Vagina (tissue), 2 donors: Measurements from ENCODE around the gene ZNF385B. TPM values are rescaled to one million over a fixed set of nuclear protein-coding genes. Genes with fewer than 3 reads are reported as not detected.

Source experiments
- DNase-seq, 2 donors: peaks; one replicate each; pipeline ENCODE4 v3.0.0-alpha.2; 2017; ENCODE audit errors: extremely low spot score in 2 of 2
- H3K27ac ChIP-seq: fragments of 200-600 bp; sonication (generic); one replicate; pipeline ENCODE4 v1.5.1; 2019
- H3K27me3 ChIP-seq: fragments of 200-600 bp; sonication (generic); one replicate; pipeline ENCODE4 v1.5.1; 2019
- H3K36me3 ChIP-seq, 2 donors: fragments of 200-600 bp; sonication (generic); one replicate each; pipeline ENCODE4 v1.5.1; 2017 to 2019
- H3K4me1 ChIP-seq: fragments of 200-600 bp; sonication (generic); one replicate; pipeline ENCODE4 v1.5.1; 2019
- H3K4me3 ChIP-seq, 2 donors: fragments of 200-600 bp; sonication (generic); 1 replicate in 1 of 2; 2 replicates in 1 of 2; pipeline ENCODE4 v1.5.1; 2016 to 2019
- H3K9me3 ChIP-seq: fragments of 200-600 bp; sonication (generic); one replicate; pipeline ENCODE4 v1.5.1; 2019
- POLR2A ChIP-seq, 2 donors: fragments of 450-650 bp; IDR thresholded peaks; one replicate each; pipeline ENCODE4 v1.6.1; 2017; ENCODE audit warnings: antibody characterized with exemption in 2 of 2, mild to moderate bottlenecking in 2 of 2, moderate library complexity in 2 of 2
- POLR2AphosphoS5 ChIP-seq, 2 donors: sonication (generic); formaldehyde crosslinking; IDR thresholded peaks; one replicate each; pipeline ENCODE4 v1.9.0; 2017; ENCODE audit warnings: antibody characterized with exemption in 2 of 2, mild to moderate bottlenecking in 2 of 2, low read depth in 1 of 2; ENCODE audit not compliant: insufficient read depth in 1 of 2
- intact Hi-C: fragments of 100-400 bp; cut with DNase I; formaldehyde crosslinking; loops from one replicate; pipeline ENCODE4 v1.15.1; 2023
- total RNA-seq: library from RNA; depleted of rRNA; stranded (reverse); fragments of >200 nt; gene quantifications from one replicate; pipeline ENCODE4 v1.2.3, GENCODE V29; 2016
- TF ChIP-seq, protein P1 (sequence below), 3 experiments: fragments of 450-650 bp in 2 of 3; fragments of 200-600 bp in 1 of 3; sonication (generic) in 1 of 3; IDR thresholded peaks; one replicate each; pipeline ENCODE4 v1.5.1; 2017 to 2019; ENCODE audit warnings: antibody characterized with exemption in 3 of 3, mild to moderate bottlenecking in 2 of 3, moderate library complexity in 2 of 3

Gene ZNF385B
- total RNA-seq, 1 donor from 2014 or later = 11.5 TPM

- Histone ChIP-seq H3K4me3 (no peak overlapping the region), H3K4me1 (no peaks in the 10 kb centered on the region), H3K9me3 (no peaks in the 10 kb centered on the region), H3K27ac (no peak overlapping the region), H3K27me3 (no peaks in the 10 kb centered on the region), H3K36me3 (no peaks in the 10 kb centered on the region)
- intact Hi-C loops = no loop called here
- TF ChIP-seq POLR2AphosphoS5 (IDR thresholded peaks at IDR 0.05; ENCODE audit: insufficient read depth in 1 of 2, low read depth in 1 of 2) (no peak), POLR2A (IDR thresholded peaks at IDR 0.05) (no peak)
- TF ChIP-seq, protein P1, sequence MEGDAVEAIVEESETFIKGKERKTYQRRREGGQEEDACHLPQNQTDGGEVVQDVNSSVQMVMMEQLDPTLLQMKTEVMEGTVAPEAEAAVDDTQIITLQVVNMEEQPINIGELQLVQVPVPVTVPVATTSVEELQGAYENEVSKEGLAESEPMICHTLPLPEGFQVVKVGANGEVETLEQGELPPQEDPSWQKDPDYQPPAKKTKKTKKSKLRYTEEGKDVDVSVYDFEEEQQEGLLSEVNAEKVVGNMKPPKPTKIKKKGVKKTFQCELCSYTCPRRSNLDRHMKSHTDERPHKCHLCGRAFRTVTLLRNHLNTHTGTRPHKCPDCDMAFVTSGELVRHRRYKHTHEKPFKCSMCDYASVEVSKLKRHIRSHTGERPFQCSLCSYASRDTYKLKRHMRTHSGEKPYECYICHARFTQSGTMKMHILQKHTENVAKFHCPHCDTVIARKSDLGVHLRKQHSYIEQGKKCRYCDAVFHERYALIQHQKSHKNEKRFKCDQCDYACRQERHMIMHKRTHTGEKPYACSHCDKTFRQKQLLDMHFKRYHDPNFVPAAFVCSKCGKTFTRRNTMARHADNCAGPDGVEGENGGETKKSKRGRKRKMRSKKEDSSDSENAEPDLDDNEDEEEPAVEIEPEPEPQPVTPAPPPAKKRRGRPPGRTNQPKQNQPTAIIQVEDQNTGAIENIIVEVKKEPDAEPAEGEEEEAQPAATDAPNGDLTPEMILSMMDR (IDR thresholded peaks at IDR 0.05) = no peak
- DNase-seq = no peak
Measured at GRCh38 chr2:179594268-179595112, 266.9 kb downstream of the ZNF385B start.

- Histone ChIP-seq H3K27ac (no peak overlapping the region), H3K4me3 (no peak overlapping the region), H3K4me1 (no peaks in the 10 kb centered on the region), H3K9me3 (no peaks in the 10 kb centered on the region), H3K36me3 (no peaks in the 10 kb centered on the region), H3K27me3 (no peaks in the 10 kb centered on the region)
- intact Hi-C loops = no loop called here
- DNase-seq = no peak
- no peak for TF ChIP-seq POLR2A (IDR thresholded peaks at IDR 0.05)
- no peak for TF ChIP-seq POLR2AphosphoS5 (IDR thresholded peaks at IDR 0.05; ENCODE audit: insufficient read depth in 1 of 2, low read depth in 1 of 2)
- TF ChIP-seq, protein P1 (IDR thresholded peaks at IDR 0.05) = no peak
Measured at GRCh38 chr2:179593323-179593722, 268.1 kb downstream of the ZNF385B start.

- no peak for DNase-seq
- H3K36me3 ChIP-seq = no peaks in the 10 kb centered on the region
- H3K9me3 ChIP-seq = no peaks in the 10 kb centered on the region
- H3K27ac ChIP-seq = no peak overlapping the region
- no peak for TF ChIP-seq POLR2AphosphoS5 (IDR thresholded peaks at IDR 0.05; ENCODE audit: insufficient read depth in 1 of 2, low read depth in 1 of 2)
- no peak for TF ChIP-seq POLR2A (IDR thresholded peaks at IDR 0.05)
- TF ChIP-seq, protein P1 (IDR thresholded peaks at IDR 0.05) = no peak
- no peaks in the 10 kb centered on the region for H3K27me3 ChIP-seq
- H3K4me3 ChIP-seq = no peak overlapping the region
- H3K4me1 ChIP-seq = no peaks in the 10 kb centered on the region
- intact Hi-C loops = no loop called here
Measured at GRCh38 chr2:179592167-179592936, 269.1 kb downstream of the ZNF385B start.

DNA sequence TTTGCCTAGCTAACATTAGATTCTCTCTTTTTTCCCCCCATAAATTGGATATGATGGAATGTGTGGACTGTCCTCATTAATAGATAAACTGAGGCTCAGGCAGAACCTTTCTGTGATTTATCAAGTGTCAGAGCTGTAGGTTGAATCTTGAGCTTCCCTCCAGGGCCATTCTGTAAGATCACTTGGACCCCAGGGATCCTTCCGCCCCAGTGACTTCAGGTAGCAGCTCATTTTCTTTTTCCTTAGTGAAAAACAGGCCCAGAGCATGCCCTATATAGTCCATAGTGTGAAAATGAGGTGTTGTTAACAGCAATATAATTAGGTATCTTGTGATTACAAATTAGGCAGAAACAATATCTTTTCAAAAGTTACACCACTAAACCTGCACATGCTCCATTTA lies 269.7 kb downstream of the ZNF385B start:
- no peak for DNase-seq
- intact Hi-C loops = no loop called here
- H3K4me3 ChIP-seq = no peak overlapping the region
- no peak overlapping the region for H3K27ac ChIP-seq
- H3K27me3 ChIP-seq = no peaks in the 10 kb centered on the region
- no peaks in the 10 kb centered on the region for H3K9me3 ChIP-seq
- no peaks in the 10 kb centered on the region for H3K36me3 ChIP-seq
- H3K4me1 ChIP-seq = no peaks in the 10 kb centered on the region
- TF ChIP-seq, protein P1 (IDR thresholded peaks at IDR 0.05) = no peak
- TF ChIP-seq POLR2A (IDR thresholded peaks at IDR 0.05) (no peak), POLR2AphosphoS5 (IDR thresholded peaks at IDR 0.05; ENCODE audit: insufficient read depth in 1 of 2, low read depth in 1 of 2) (no peak)
